ENCODE results near the gene LRMDA. TPM values are rescaled to one million over a fixed set of nuclear protein-coding genes. Genes with fewer than 3 reads are reported as not detected.
"Not testable (repeated sequence)": the region's sequence is repeated elsewhere in the genome, so short reads cannot be mapped to it uniquely, and the experiment has no call there.

LRMDA gene
- total RNA-seq, 4 donors from 2014 or later: 0.88 to 14.1 (median 5.1) TPM; not detected in 1

DNA sequence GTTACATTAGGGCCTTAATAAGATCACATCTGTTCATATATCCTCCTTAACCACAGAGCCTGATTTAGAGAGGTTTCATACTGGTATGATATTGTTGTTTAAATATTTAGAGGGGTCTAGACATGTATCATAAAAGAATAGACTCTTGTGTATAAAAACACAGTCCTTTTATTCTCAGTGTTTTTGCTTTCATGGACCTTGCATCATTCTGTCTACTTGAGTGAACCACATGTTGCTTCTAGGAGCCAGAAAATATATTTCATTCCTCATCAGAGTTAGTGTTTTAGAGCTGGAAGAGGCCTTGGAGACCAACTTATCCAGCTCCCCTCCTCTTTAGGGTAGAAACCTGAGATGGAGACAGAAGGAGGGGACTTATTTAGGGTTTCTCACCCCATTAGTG is 312.8 kb downstream of the LRMDA start:
- TF ChIP-seq POLR2A (IDR thresholded peaks at IDR 0.05): no peak
- TF ChIP-seq, protein P1, sequence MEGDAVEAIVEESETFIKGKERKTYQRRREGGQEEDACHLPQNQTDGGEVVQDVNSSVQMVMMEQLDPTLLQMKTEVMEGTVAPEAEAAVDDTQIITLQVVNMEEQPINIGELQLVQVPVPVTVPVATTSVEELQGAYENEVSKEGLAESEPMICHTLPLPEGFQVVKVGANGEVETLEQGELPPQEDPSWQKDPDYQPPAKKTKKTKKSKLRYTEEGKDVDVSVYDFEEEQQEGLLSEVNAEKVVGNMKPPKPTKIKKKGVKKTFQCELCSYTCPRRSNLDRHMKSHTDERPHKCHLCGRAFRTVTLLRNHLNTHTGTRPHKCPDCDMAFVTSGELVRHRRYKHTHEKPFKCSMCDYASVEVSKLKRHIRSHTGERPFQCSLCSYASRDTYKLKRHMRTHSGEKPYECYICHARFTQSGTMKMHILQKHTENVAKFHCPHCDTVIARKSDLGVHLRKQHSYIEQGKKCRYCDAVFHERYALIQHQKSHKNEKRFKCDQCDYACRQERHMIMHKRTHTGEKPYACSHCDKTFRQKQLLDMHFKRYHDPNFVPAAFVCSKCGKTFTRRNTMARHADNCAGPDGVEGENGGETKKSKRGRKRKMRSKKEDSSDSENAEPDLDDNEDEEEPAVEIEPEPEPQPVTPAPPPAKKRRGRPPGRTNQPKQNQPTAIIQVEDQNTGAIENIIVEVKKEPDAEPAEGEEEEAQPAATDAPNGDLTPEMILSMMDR (IDR thresholded peaks at IDR 0.05): no peak
- H3K36me3 ChIP-seq: no peaks in the 10 kb centered on the region
- DNase-seq: no peak
- peak overlapping the region in 2 of 4 donors; percentile 34 to 61 for H3K27ac ChIP-seq
- H3K27me3 ChIP-seq: no peaks in the 10 kb centered on the region
- H3K9me3 ChIP-seq: no peaks in the 10 kb centered on the region
- H3K4me3 ChIP-seq: no peak overlapping the region
- H3K4me1 ChIP-seq: no peaks in the 10 kb centered on the region
- intact Hi-C loops (cut with DNase I): no loop called here

DNA sequence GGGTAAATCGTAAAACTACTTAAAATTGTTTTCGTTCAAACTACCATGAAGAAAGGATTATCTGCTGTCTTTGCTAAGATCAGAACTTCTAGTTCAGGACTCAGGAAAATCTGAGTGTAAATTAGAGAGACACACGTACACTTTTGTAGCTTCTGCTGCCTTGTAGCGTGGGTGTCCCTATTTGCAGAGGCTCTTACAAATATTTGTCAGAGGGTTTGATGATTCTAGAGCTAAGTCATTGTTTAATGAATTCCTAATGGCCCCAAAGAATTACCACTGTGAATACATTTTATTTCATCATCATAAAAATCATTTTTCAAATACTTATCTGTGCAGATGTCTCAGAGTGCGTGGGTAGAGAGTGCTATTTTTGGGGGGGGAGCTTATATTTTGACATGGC is 314.9 kb downstream of the LRMDA start:
- intact Hi-C loops (cut with DNase I): no loop called here
- no peaks in the 10 kb centered on the region for H3K9me3 ChIP-seq
- TF ChIP-seq, protein P1 (IDR thresholded peaks at IDR 0.05): no peak
- TF ChIP-seq POLR2A (IDR thresholded peaks at IDR 0.05): no peak
- no peaks in the 10 kb centered on the region for H3K36me3 ChIP-seq
- no peak overlapping the region for H3K4me3 ChIP-seq
- H3K27ac ChIP-seq: no peak overlapping the region
- H3K27me3 ChIP-seq: no peaks in the 10 kb centered on the region
- no peak for DNase-seq
- H3K4me1 ChIP-seq: no peaks in the 10 kb centered on the region
- 71 to 78% methylated on average over 5 of the region's 5 CpGs for WGBS, 2 donors

DNA sequence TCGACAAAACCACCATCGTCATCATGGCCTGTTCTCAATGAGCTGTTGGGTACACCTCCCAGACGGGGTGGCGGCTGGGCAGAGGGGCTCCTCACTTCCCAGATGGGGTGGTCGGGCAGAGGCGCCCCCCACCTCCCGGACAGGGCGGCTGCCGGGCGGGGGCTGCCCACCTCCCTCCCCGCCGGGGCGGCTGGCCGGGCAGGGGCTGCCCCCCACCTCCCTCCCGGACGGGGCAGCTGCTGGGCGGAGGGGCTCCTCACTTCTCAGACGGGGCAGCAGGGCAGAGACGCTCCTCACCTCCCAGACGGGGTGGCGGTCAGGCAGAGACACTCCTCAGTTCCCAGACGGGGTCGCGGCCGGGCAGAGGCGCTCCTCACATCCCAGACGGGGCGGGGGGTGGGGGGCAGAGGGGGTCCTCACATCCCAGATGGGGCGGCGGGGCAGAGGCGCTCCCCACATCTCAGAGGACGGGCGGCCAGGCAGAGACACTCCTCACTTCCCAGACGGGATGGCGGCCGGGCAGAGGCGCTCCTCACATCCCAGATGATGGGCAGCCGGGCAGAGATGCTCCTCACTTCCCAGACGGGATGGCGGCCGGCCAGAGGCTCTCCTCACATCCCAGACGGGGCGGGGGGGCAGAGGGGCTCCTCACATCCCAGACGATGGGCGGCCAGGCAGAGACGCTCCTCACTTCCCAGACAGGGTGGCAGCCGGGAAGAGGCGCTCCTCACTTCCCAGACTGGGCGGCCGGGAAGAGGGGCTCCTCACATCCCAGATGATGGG is 318.9 kb downstream of the LRMDA start:
- intact Hi-C loops (cut with DNase I); H3K27me3 ChIP-seq; H3K27ac ChIP-seq; H3K4me1 ChIP-seq; DNase-seq; H3K9me3 ChIP-seq; H3K4me3 ChIP-seq; H3K36me3 ChIP-seq: not testable (repeated sequence)
- WGBS, 2 donors: 96 to 100% methylated on average over 1 to 2 of the region's 50 CpGs

DNA sequence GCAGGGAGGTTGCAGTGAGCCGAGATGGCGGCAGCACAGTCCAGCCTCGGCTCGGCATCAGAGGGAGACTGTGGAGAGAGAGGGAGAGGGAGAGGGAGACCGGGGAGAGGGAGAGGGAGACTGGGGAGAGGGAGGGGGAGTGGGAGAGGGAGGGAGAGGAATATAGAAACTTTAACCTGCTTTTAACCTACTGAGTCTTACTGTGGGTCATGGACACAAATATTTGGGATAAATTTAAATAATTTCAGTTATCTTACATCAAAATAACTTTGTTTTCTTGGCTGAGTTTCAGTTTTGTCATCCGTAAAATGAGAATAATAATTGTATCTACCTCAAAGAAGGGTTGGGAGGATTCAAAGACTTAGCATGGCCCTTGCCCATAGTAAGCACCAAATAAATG is 319.8 kb downstream of the LRMDA start:
- H3K36me3 ChIP-seq: no peaks in the 10 kb centered on the region
- WGBS, 2 donors: 94% methylated on average over 1 to 6 of the region's 6 CpGs
- no peaks in the 10 kb centered on the region for H3K9me3 ChIP-seq
- DNase-seq: no peak
- H3K27me3 ChIP-seq: no peaks in the 10 kb centered on the region
- TF ChIP-seq, protein P1 (IDR thresholded peaks at IDR 0.05): no peak
- TF ChIP-seq POLR2A (IDR thresholded peaks at IDR 0.05): no peak
- no peak overlapping the region for H3K4me3 ChIP-seq
- H3K27ac ChIP-seq: no peak overlapping the region
- intact Hi-C loops (cut with DNase I): no loop called here
- H3K4me1 ChIP-seq: peaks cover 0 to 6% (median 0%) of the 10 kb centered on the region in 3 donors

DNA sequence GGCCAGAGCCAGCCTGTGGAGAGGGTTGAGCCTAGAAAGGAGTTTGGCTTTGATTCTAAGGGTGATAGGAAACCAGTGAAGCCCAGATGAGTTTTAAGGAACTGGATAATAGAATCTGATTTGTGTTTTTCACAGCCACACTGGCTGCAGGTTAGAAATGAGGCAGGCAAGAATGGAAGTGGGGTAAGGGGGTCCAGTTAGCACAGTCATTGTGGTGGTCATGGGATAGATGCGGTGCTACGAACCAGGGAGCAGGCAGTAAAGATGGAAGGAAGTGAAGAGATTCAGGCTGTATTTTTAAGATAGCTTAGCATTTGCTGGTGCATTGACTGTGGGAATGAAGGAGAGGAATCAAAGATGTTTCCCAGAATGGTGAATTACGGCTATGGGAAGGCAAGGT is 322.2 kb downstream of the LRMDA start:
- DNase-seq: no peak
- H3K27ac ChIP-seq: no peak overlapping the region
- no peaks in the 10 kb centered on the region for H3K36me3 ChIP-seq
- intact Hi-C loops (cut with DNase I): no loop called here
- no peaks in the 10 kb centered on the region for H3K9me3 ChIP-seq
- TF ChIP-seq, protein P1 (IDR thresholded peaks at IDR 0.05): no peak
- TF ChIP-seq POLR2A (IDR thresholded peaks at IDR 0.05): no peak
- peaks cover 0 to 6% (median 0%) of the 10 kb centered on the region in 3 donors for H3K4me1 ChIP-seq
- no peaks in the 10 kb centered on the region for H3K27me3 ChIP-seq
- WGBS, 2 donors: 79 to 83% methylated on average over 3 of the region's 3 CpGs
- no peak overlapping the region for H3K4me3 ChIP-seq
